ENCODE data around the gene UBXN4. TPM values are rescaled to one million over a fixed set of nuclear protein-coding genes. Genes with fewer than 3 reads are reported as not detected.

The UBXN4 gene
- total RNA-seq, 1 experiment from 2014 or later = 69.7 TPM

- no peak for TF ChIP-seq REST (IDR thresholded peaks at IDR 0.05; ENCODE audit: low read depth)
- TF ChIP-seq SIN3A (IDR thresholded peaks at IDR 0.05; ENCODE audit: low read depth) = no peak
- no peak for TF ChIP-seq JUND (IDR thresholded peaks at IDR 0.05)
- no peak for TF ChIP-seq CEBPB (IDR thresholded peaks at IDR 0.05; ENCODE audit: low read depth)
- TF ChIP-seq EGR1 (IDR thresholded peaks at IDR 0.05; ENCODE audit: low read depth) = no peak
- no peak for TF ChIP-seq ZFX (IDR thresholded peaks at IDR 0.05)
- TF ChIP-seq ELF1 (IDR thresholded peaks at IDR 0.05; ENCODE audit: borderline replicate concordance, low read depth) = no peak
Observed at GRCh38 chr2:135782231-135782630, 40.6 kb downstream of the UBXN4 start (continued).

DNA sequence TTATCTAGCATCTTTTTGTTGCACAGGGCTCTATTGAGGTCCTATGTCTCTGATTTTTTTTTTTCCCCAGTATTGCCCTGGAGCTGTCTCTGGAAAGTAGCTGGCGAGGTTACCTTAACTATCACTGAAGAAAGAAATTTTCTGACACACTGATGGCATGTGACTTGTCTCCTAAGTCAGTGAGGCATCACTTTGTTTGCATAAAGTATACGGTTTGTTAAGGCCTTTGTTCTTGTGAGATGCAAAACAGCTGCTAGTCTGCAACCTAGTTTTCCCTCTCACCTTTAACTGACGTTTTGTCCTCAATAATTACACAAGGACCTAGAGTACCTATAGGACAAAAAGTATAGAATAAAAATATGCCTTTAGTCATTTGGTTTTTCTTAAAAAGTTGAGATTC lies 41.8 kb downstream of the UBXN4 start:
- no peak overlapping the region for H2AFZ ChIP-seq (ENCODE audit: low read depth, low read length, poor library complexity, severe bottlenecking)
- intact Hi-C loops (cut with micrococcal nuclease) = no loop called here
- H3K9me2 ChIP-seq (ENCODE audit: insufficient read depth) = no peaks in the 10 kb centered on the region
- no peak overlapping the region for H3K4me3 ChIP-seq (replicated peaks in 1 of 2; ENCODE audit: low read depth in 1 of 2, low read length in 2 of 2)
- DNase-seq (ENCODE audit: low read depth, low spot score) (no peak), ATAC-seq (no peak)
- ChIA-PET RAD21 (ENCODE audit: low non-redundant PET in 1 of 2, low total read pairs in 2 of 2, uncharacterized antibody in 2 of 2, unreplicated experiment in 2 of 2) (no interaction called here), CTCF (interaction anchor here (5.0 kb wide), 1 partner anchor 14 kb away, joined by 22 read pairs; no protein-coding TSS in a partner anchor), POLR2A (no interaction called here)
- BruUV-seq (replicated peaks) = no TSS peak
- no peaks in the 10 kb centered on the region for H3K79me2 ChIP-seq (ENCODE audit: insufficient read depth, low read length)
- H3K4me1 ChIP-seq (ENCODE audit: control insufficient read depth in 1 of 2, insufficient read depth in 2 of 2, low read length in 2 of 2) = peaks cover 6 to 14% of the 10 kb centered on the region in 2 experiments; a peak in 3 of 4 replicates
- no peaks in the 10 kb centered on the region for H3K9me3 ChIP-seq (ENCODE audit: control insufficient read depth in 1 of 2, insufficient read depth in 1 of 2, low read depth in 1 of 2, low read length in 2 of 2)
- no peak overlapping the region for H3K4me2 ChIP-seq (ENCODE audit: low read length)
- H3K36me3 ChIP-seq (ENCODE audit: control insufficient read depth in 1 of 2, insufficient read depth in 2 of 2, low read length in 2 of 2) = peaks cover 43 to 52% of the 10 kb centered on the region in 2 experiments; a peak in 3 of 4 replicates
- TF ChIP-seq EZH2phosphoT487 (IDR thresholded peaks at IDR 0.05; ENCODE audit: borderline replicate concordance) (no peak), JUND (IDR thresholded peaks at IDR 0.05) (no peak), SIN3A (IDR thresholded peaks at IDR 0.05; ENCODE audit: low read depth) (no peak), ELF1 (IDR thresholded peaks at IDR 0.05; ENCODE audit: borderline replicate concordance, low read depth) (no peak), RAD21 (IDR thresholded peaks at IDR 0.05; ENCODE audit: low read depth) (no peak), CEBPB (IDR thresholded peaks at IDR 0.05; ENCODE audit: low read depth) (no peak), CBX3 (IDR thresholded peaks at IDR 0.05; ENCODE audit: low read depth) (no peak), ZNF274 (IDR thresholded peaks at IDR 0.05; ENCODE audit: low read depth, low read length) (no peak), SP1 (IDR thresholded peaks at IDR 0.05; ENCODE audit: low read depth) (no peak)
- TF ChIP-seq, protein P1, sequence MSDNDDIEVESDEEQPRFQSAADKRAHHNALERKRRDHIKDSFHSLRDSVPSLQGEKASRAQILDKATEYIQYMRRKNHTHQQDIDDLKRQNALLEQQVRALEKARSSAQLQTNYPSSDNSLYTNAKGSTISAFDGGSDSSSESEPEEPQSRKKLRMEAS (IDR thresholded peaks at IDR 0.05) = no peak
- H4K20me1 ChIP-seq (ENCODE audit: insufficient read depth) = no peaks in the 10 kb centered on the region
- H3K9ac ChIP-seq (ENCODE audit: low read length) = no peak overlapping the region
- H3K27ac ChIP-seq (ENCODE audit: low read depth, low read length) = no peak overlapping the region
- H3K27me3 ChIP-seq (ENCODE audit: insufficient read depth, low read length) = no peaks in the 10 kb centered on the region
